ENCODE results near the gene KIAA0232. TPM values are rescaled to one million over a fixed set of nuclear protein-coding genes. Genes with fewer than 3 reads are reported as not detected.

The KIAA0232 gene
- total RNA-seq, 1 experiment from 2014 or later = 28.5 TPM

- TF ChIP-seq, protein P1, sequence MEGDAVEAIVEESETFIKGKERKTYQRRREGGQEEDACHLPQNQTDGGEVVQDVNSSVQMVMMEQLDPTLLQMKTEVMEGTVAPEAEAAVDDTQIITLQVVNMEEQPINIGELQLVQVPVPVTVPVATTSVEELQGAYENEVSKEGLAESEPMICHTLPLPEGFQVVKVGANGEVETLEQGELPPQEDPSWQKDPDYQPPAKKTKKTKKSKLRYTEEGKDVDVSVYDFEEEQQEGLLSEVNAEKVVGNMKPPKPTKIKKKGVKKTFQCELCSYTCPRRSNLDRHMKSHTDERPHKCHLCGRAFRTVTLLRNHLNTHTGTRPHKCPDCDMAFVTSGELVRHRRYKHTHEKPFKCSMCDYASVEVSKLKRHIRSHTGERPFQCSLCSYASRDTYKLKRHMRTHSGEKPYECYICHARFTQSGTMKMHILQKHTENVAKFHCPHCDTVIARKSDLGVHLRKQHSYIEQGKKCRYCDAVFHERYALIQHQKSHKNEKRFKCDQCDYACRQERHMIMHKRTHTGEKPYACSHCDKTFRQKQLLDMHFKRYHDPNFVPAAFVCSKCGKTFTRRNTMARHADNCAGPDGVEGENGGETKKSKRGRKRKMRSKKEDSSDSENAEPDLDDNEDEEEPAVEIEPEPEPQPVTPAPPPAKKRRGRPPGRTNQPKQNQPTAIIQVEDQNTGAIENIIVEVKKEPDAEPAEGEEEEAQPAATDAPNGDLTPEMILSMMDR (conservative IDR thresholded peaks at IDR 0.05) = no peak
- H2BK20ac ChIP-seq (ENCODE audit: low read depth, low read length, poor library complexity, severe bottlenecking) = no peak overlapping the region
- H2BK12ac ChIP-seq (ENCODE audit: insufficient read length, low read depth, low read length) = no peak overlapping the region
- no peak overlapping the region for H4K91ac ChIP-seq (ENCODE audit: insufficient read length, low read depth, low read length)
- H2AK5ac ChIP-seq (ENCODE audit: insufficient read length, low read length) = no peak overlapping the region
- Mint-ChIP-seq H3K27me3 (ENCODE audit: low read depth) (no peaks in the 10 kb centered on the region), H3K27ac (no peak overlapping the region), H3K4me1 (peaks cover 0 to under 1% of the 10 kb centered on the region in 2 experiments; a peak in 1 of 4 replicates), H3K4me3 (no peak overlapping the region), H3K36me3 (ENCODE audit: insufficient read depth in 1 of 3, low read depth in 3 of 3) (peaks cover 4 to 24% (median 19%) of the 10 kb centered on the region in 3 experiments; a peak in 5 of 7 replicates), H3K9me3 (no peaks in the 10 kb centered on the region)
- no peak overlapping the region for H2BK15ac ChIP-seq (ENCODE audit: low read depth, low read length)
- H3K79me2 ChIP-seq (ENCODE audit: insufficient read depth, low read length) = peaks cover 32% of the 10 kb centered on the region; the same call in 1 of the 2 replicates
- no peak overlapping the region for H3K18ac ChIP-seq (ENCODE audit: insufficient read length, low read depth, low read length)
- no peak for DNase-seq
- peaks cover 17% of the 10 kb centered on the region for H3K79me1 ChIP-seq (ENCODE audit: insufficient read depth, low read depth, low read length, poor library complexity, severe bottlenecking)
- H2AFZ ChIP-seq (ENCODE audit: low read length) = no peak overlapping the region
- H3K23me2 ChIP-seq (ENCODE audit: insufficient read length, low read depth, low read length, poor library complexity, severe bottlenecking) = no peaks in the 10 kb centered on the region
- H3K27ac ChIP-seq (ENCODE audit: insufficient read length, low read depth, low read length) = no peak overlapping the region
- H4K5ac ChIP-seq (ENCODE audit: insufficient read length, low read depth, low read length) = no peak overlapping the region
- H3K23ac ChIP-seq (ENCODE audit: insufficient read length, low read depth, low read length) = no peak overlapping the region
- H3K4me2 ChIP-seq (ENCODE audit: insufficient read depth, insufficient read length, low read length) = no peak overlapping the region
- H3K4me1 ChIP-seq (ENCODE audit: insufficient read depth, low read length) = no peaks in the 10 kb centered on the region
- no peak overlapping the region for H3K4ac ChIP-seq (ENCODE audit: low read depth, low read length)
- H3K9me3 ChIP-seq (ENCODE audit: control insufficient read depth, low read depth, low read length) = no peaks in the 10 kb centered on the region
- H4K8ac ChIP-seq (replicated peaks; ENCODE audit: insufficient read length, low read depth, low read length) = no peak overlapping the region
- H3K27me3 ChIP-seq (ENCODE audit: insufficient read depth, low read length) = no peaks in the 10 kb centered on the region
- H2BK5ac ChIP-seq (ENCODE audit: insufficient read length, low read length) = no peak overlapping the region
- H3K9ac ChIP-seq (ENCODE audit: extremely low read depth, insufficient read length, low read length) = no peak overlapping the region
- no peak overlapping the region for H3K56ac ChIP-seq (ENCODE audit: insufficient read length, low read depth, low read length)
- no peaks in the 10 kb centered on the region for H4K20me1 ChIP-seq (ENCODE audit: control insufficient read depth, insufficient read depth, insufficient read length)
- WGBS (ENCODE audit: extremely low coverage, insufficient read length, low lambda C conversion rate) = no CpG with 5 or more reads among the region's 3 CpGs
- no peak overlapping the region for H2BK120ac ChIP-seq (ENCODE audit: low read depth, low read length, poor library complexity, severe bottlenecking)
- H3K14ac ChIP-seq (ENCODE audit: insufficient read depth, low read length) = no peak overlapping the region
- no peak overlapping the region for H3T11ph ChIP-seq (ENCODE audit: low read length)
Observed at GRCh38 chr4:6799091-6799490, 16.6 kb downstream of the KIAA0232 start.

Data from H9 (cell line).